Endothelial cell (in vitro differentiated cells): Measurements from ENCODE around the gene GUCY1A2. TPM values are rescaled to one million over a fixed set of nuclear protein-coding genes. Genes with fewer than 3 reads are reported as not detected.

Experiments
- DNase-seq: peaks from one replicate; pipeline ENCODE4 v3.0.0; 2021; ENCODE audit warnings: low spot score
- H3K27ac Mint-ChIP-seq: one replicate; pipeline ENCODE4 v1.8.0; 2021; ENCODE audit warnings: mixed read lengths, inconsistent platforms; ENCODE audit not compliant: unreplicated experiment
- H3K27me3 Mint-ChIP-seq: one replicate; pipeline ENCODE4 v1.8.0; 2021; ENCODE audit warnings: mild to moderate bottlenecking, moderate library complexity, mixed read lengths, inconsistent platforms; ENCODE audit not compliant: unreplicated experiment
- H3K36me3 Mint-ChIP-seq: one replicate; pipeline ENCODE4 v1.8.0; 2021; ENCODE audit warnings: mild to moderate bottlenecking, low read depth, mixed read lengths, inconsistent platforms; ENCODE audit not compliant: unreplicated experiment
- H3K4me1 Mint-ChIP-seq: one replicate; pipeline ENCODE4 v1.8.0; 2021; ENCODE audit warnings: mild to moderate bottlenecking, mixed read lengths, inconsistent platforms; ENCODE audit not compliant: unreplicated experiment
- H3K4me3 Mint-ChIP-seq: one replicate; pipeline ENCODE4 v1.8.0; 2021; ENCODE audit warnings: mild to moderate bottlenecking, mixed read lengths, inconsistent platforms; ENCODE audit not compliant: unreplicated experiment
- H3K9me3 Mint-ChIP-seq: one replicate; pipeline ENCODE4 v1.8.0; 2021; ENCODE audit warnings: mixed read lengths, inconsistent platforms; ENCODE audit not compliant: unreplicated experiment
- total RNA-seq: library from RNA; stranded (reverse); fragmentation: NEBNext Ultra II Directional; extraction: Animal tissue kit (Norgen Biotek cat#: 25700); gene quantifications from one replicate; pipeline ENCODE4 v1.2.1, GENCODE V29; 2021; ENCODE audit not compliant: unreplicated experiment
- TF ChIP-seq, protein P1 (sequence below): fragments of 200-600 bp; sonication (generic); IDR thresholded peaks from one replicate; pipeline ENCODE4 v1.5.0; 2021; ENCODE audit warnings: antibody characterized with exemption; ENCODE audit not compliant: unreplicated experiment

Gene GUCY1A2
- total RNA-seq, 1 donor from 2014 or later: 0.10 TPM

DNA sequence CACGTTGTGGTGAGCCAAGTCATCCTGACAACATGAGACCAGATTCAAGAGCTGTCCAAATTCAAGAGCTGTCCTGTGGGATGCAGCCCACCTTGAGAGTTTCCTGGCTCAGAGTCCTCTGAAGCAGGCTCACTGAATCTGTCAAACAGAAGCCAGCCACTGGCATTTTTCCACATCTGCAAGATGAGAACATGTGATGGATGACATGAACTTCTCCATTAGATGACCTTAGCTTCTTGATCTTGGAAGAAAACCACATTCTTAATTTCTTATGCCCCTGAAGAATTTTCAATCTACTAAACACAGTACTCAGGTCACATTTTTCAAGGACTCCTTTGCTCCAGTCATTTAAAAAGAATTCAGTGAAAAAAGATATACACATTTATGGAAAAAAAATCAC is 291.0 kb downstream of the GUCY1A2 start:
- Mint-ChIP-seq H3K4me1 (no peaks in the 10 kb centered on the region), H3K27me3 (no peaks in the 10 kb centered on the region), H3K4me3 (no peak overlapping the region), H3K36me3 (no peaks in the 10 kb centered on the region), H3K9me3 (no peaks in the 10 kb centered on the region), H3K27ac (no peak overlapping the region)
- DNase-seq: no peak
- TF ChIP-seq, protein P1, sequence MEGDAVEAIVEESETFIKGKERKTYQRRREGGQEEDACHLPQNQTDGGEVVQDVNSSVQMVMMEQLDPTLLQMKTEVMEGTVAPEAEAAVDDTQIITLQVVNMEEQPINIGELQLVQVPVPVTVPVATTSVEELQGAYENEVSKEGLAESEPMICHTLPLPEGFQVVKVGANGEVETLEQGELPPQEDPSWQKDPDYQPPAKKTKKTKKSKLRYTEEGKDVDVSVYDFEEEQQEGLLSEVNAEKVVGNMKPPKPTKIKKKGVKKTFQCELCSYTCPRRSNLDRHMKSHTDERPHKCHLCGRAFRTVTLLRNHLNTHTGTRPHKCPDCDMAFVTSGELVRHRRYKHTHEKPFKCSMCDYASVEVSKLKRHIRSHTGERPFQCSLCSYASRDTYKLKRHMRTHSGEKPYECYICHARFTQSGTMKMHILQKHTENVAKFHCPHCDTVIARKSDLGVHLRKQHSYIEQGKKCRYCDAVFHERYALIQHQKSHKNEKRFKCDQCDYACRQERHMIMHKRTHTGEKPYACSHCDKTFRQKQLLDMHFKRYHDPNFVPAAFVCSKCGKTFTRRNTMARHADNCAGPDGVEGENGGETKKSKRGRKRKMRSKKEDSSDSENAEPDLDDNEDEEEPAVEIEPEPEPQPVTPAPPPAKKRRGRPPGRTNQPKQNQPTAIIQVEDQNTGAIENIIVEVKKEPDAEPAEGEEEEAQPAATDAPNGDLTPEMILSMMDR: no peak

DNA sequence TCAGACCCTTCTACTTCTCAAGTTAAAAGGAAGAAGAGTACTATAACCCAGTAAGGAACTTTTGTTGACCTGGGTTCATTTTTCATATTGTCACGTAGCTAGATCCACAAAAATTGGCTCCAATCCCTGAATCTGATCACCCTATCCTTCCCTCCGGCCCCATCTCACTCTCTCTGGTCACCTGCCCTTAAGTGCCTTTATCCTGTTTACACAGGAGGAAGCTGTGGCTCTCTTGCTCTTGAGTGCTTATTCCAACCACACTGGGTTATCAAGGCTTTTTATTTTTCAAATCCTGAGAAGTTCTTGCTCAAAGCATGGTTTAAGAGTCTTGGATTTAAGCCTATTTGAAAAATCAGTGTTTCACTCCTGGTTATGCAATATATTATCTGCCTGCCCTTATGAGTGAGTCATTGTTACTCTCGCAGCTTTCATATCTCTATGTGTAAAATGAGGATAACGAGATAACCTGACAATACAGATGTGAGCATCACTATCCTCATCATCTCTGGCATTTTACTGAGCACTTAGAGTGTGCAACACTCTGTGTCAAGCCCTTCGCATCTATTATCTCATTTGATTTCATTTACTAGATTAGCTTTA is 293.9 kb downstream of the GUCY1A2 start:
- Mint-ChIP-seq H3K9me3 (no peaks in the 10 kb centered on the region), H3K36me3 (no peaks in the 10 kb centered on the region), H3K4me3 (no peak overlapping the region), H3K4me1 (no peaks in the 10 kb centered on the region), H3K27ac (no peak overlapping the region), H3K27me3 (no peaks in the 10 kb centered on the region)
- no peak for DNase-seq
- TF ChIP-seq, protein P1: no peak

DNA sequence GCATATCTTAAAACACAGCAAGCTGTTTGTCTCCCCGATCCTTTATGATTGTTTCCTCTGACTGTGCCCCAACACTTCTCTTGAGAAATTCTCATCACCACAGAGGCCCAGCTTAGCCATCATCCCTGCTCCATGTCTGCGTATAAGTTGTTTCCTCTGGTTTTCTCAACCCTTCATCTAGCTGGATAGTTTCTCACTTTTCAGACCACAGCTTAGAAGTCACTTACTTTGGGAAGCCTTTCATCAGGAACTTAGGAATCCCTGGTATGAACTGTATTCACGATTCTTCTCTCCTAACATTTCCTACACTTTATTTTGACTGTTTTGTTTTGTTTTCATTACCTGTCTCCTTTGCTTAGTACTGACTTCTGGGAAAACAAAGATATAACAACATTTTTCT is 295.2 kb downstream of the GUCY1A2 start:
- Mint-ChIP-seq H3K9me3 (no peaks in the 10 kb centered on the region), H3K27ac (no peak overlapping the region), H3K27me3 (no peaks in the 10 kb centered on the region), H3K4me1 (no peaks in the 10 kb centered on the region), H3K36me3 (no peaks in the 10 kb centered on the region), H3K4me3 (no peak overlapping the region)
- TF ChIP-seq, protein P1: no peak
- DNase-seq: no peak

DNA sequence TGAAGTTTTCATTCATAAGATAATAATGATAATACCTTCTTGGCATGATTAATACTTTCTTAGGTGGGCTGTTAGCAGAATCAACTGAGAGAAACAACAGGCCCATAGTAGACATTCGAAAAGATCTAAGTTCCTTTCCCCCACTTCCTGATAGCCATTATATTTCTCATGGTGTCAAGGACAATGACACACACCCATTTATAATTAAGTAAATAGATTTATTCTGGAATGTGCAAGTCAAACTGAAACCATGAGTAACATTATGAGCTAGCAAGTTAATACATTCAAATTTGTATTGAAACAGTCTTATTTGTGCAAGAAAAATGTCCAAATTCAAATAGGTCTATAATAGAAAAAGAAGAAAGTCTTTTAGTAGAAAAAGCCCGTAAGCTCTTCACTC is 301.1 kb downstream of the GUCY1A2 start:
- no peak overlapping the region for H3K27ac Mint-ChIP-seq
- no peaks in the 10 kb centered on the region for H3K9me3 Mint-ChIP-seq
- TF ChIP-seq, protein P1: no peak
- no peaks in the 10 kb centered on the region for H3K27me3 Mint-ChIP-seq
- no peaks in the 10 kb centered on the region for H3K36me3 Mint-ChIP-seq
- no peak overlapping the region for H3K4me3 Mint-ChIP-seq
- no peak for DNase-seq
- no peaks in the 10 kb centered on the region for H3K4me1 Mint-ChIP-seq

DNA sequence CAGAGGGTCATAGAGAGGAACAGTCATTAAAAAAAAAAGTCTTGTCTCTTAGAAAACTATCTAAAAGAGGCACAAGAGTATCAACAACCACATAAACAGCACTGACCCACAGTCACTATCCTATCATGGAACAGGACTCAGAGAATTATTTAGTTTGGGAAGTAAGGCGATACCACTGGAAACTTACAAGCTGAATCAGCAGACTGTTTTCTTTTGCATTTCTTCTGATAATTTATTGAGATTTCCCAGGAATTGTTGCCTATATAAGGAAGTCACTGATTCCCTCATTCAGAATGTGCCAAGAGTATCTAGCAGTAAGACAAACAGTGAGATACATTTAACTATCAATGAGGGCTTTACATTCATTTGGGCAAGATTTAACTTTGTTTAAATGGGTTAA is 304.1 kb downstream of the GUCY1A2 start:
- no peak for DNase-seq
- Mint-ChIP-seq H3K27ac (no peak overlapping the region), H3K27me3 (no peaks in the 10 kb centered on the region), H3K4me1 (no peaks in the 10 kb centered on the region), H3K4me3 (no peak overlapping the region), H3K36me3 (no peaks in the 10 kb centered on the region), H3K9me3 (no peaks in the 10 kb centered on the region)
- TF ChIP-seq, protein P1: no peak
